ENCODE results near the gene DRGX.

The DRGX gene

GRCh38 chr10:49396666-49396999, 744 bp upstream of the DRGX start:
- Histone ChIP-seq H3K4me3 (ENCODE audit: insufficient read depth, low read depth, low read length) (no peak overlapping the region), H3K36me3 (ENCODE audit: control insufficient read depth, insufficient read depth, low read length) (no peaks in the 10 kb centered on the region), H3K9me3 (ENCODE audit: control insufficient read depth, low read length) (no peaks in the 10 kb centered on the region), H3K4me1 (ENCODE audit: control insufficient read depth, insufficient read depth, low read length) (peaks cover 32% of the 10 kb centered on the region), H3K27me3 (ENCODE audit: control insufficient read depth, insufficient read depth, low read length, poor library complexity, severe bottlenecking) (peaks cover 99% of the 10 kb centered on the region), H3K27ac (ENCODE audit: insufficient read depth, low read depth, low read length, poor library complexity, severe bottlenecking) (no peak overlapping the region)
- WGBS, 2 experiments: 30 to 31% methylated on average over 8 of the region's 8 CpGs

- H3K9me3 ChIP-seq (ENCODE audit: control insufficient read depth, low read length): no peaks in the 10 kb centered on the region
- no peaks in the 10 kb centered on the region for H3K36me3 ChIP-seq (ENCODE audit: control insufficient read depth, insufficient read depth, low read length)
- H3K27me3 ChIP-seq (ENCODE audit: control insufficient read depth, insufficient read depth, low read length, poor library complexity, severe bottlenecking): peaks cover 91% of the 10 kb centered on the region
- no peak overlapping the region for H3K27ac ChIP-seq (ENCODE audit: insufficient read depth, low read depth, low read length, poor library complexity, severe bottlenecking)
- peaks cover 32% of the 10 kb centered on the region for H3K4me1 ChIP-seq (ENCODE audit: control insufficient read depth, insufficient read depth, low read length)
- WGBS, 2 experiments: 1% methylated on average over 62 of the region's 62 CpGs
- H3K4me3 ChIP-seq (ENCODE audit: insufficient read depth, low read depth, low read length): peak overlapping the region; percentile 19
These were observed 752 bp downstream of the DRGX start for GRCh38 chr10:49394933-49395740.

- peaks cover 77% of the 10 kb centered on the region for H3K27me3 ChIP-seq (ENCODE audit: control insufficient read depth, insufficient read depth, low read length, poor library complexity, severe bottlenecking)
- no peak overlapping the region for H3K27ac ChIP-seq (ENCODE audit: insufficient read depth, low read depth, low read length, poor library complexity, severe bottlenecking)
- WGBS, 2 experiments: 40 to 49% methylated on average over 3 to 4 of the region's 4 CpGs
- H3K9me3 ChIP-seq (ENCODE audit: control insufficient read depth, low read length): no peaks in the 10 kb centered on the region
- H3K36me3 ChIP-seq (ENCODE audit: control insufficient read depth, insufficient read depth, low read length): no peaks in the 10 kb centered on the region
- H3K4me3 ChIP-seq (ENCODE audit: insufficient read depth, low read depth, low read length): no peak overlapping the region
- H3K4me1 ChIP-seq (ENCODE audit: control insufficient read depth, insufficient read depth, low read length): peaks cover 28% of the 10 kb centered on the region
These were observed 2.1 kb downstream of the DRGX start for GRCh38 chr10:49393757-49394156.

- Histone ChIP-seq H3K36me3 (ENCODE audit: control insufficient read depth, insufficient read depth, low read length) (no peaks in the 10 kb centered on the region), H3K4me3 (ENCODE audit: insufficient read depth, low read depth, low read length) (no peak overlapping the region), H3K27ac (ENCODE audit: insufficient read depth, low read depth, low read length, poor library complexity, severe bottlenecking) (no peak overlapping the region), H3K9me3 (ENCODE audit: control insufficient read depth, low read length) (no peaks in the 10 kb centered on the region), H3K4me1 (ENCODE audit: control insufficient read depth, insufficient read depth, low read length) (peaks cover 28% of the 10 kb centered on the region), H3K27me3 (ENCODE audit: control insufficient read depth, insufficient read depth, low read length, poor library complexity, severe bottlenecking) (peaks cover 72% of the 10 kb centered on the region)
- 89 to 100% methylated on average over 1 of the region's 1 CpG for WGBS, 2 experiments
These were observed 2.6 kb downstream of the DRGX start for GRCh38 chr10:49393301-49393700.

- peaks cover 34% of the 10 kb centered on the region for H3K27me3 ChIP-seq (ENCODE audit: control insufficient read depth, insufficient read depth, low read length, poor library complexity, severe bottlenecking)
- WGBS, 2 experiments: 92 to 93% methylated on average over 13 of the region's 15 CpGs
These were observed 6.4 kb downstream of the DRGX start for GRCh38 chr10:49389361-49389933.

GRCh38 chr10:49388161-49388560, 7.7 kb downstream of the DRGX start:
- Histone ChIP-seq H3K4me3 (ENCODE audit: insufficient read depth, low read depth, low read length) (no peak overlapping the region), H3K27ac (ENCODE audit: insufficient read depth, low read depth, low read length, poor library complexity, severe bottlenecking) (no peak overlapping the region), H3K9me3 (ENCODE audit: control insufficient read depth, low read length) (no peaks in the 10 kb centered on the region), H3K4me1 (ENCODE audit: control insufficient read depth, insufficient read depth, low read length) (no peaks in the 10 kb centered on the region), H3K36me3 (ENCODE audit: control insufficient read depth, insufficient read depth, low read length) (no peaks in the 10 kb centered on the region), H3K27me3 (ENCODE audit: control insufficient read depth, insufficient read depth, low read length, poor library complexity, severe bottlenecking) (peaks cover 21% of the 10 kb centered on the region)

More at GRCh38 chr10:49389361-49389933, 6.4 kb downstream of the DRGX start:
- Histone ChIP-seq H3K4me1 (ENCODE audit: control insufficient read depth, insufficient read depth, low read length) (peaks cover 2% of the 10 kb centered on the region), H3K9me3 (ENCODE audit: control insufficient read depth, low read length) (no peaks in the 10 kb centered on the region), H3K36me3 (ENCODE audit: control insufficient read depth, insufficient read depth, low read length) (no peaks in the 10 kb centered on the region), H3K27ac (ENCODE audit: insufficient read depth, low read depth, low read length, poor library complexity, severe bottlenecking) (no peak overlapping the region), H3K4me3 (ENCODE audit: insufficient read depth, low read depth, low read length) (no peak overlapping the region)

- Histone ChIP-seq H3K27me3 (ENCODE audit: control insufficient read depth, insufficient read depth, low read length, poor library complexity, severe bottlenecking) (peaks cover 10% of the 10 kb centered on the region), H3K36me3 (ENCODE audit: control insufficient read depth, insufficient read depth, low read length) (no peaks in the 10 kb centered on the region), H3K9me3 (ENCODE audit: control insufficient read depth, low read length) (no peaks in the 10 kb centered on the region), H3K4me1 (ENCODE audit: control insufficient read depth, insufficient read depth, low read length) (no peaks in the 10 kb centered on the region), H3K27ac (ENCODE audit: insufficient read depth, low read depth, low read length, poor library complexity, severe bottlenecking) (no peak overlapping the region), H3K4me3 (ENCODE audit: insufficient read depth, low read depth, low read length) (no peak overlapping the region)
- whole genome bisulfite sequencing, 2 experiments: 90 to 92% methylated on average over 8 of the region's 8 CpGs
These were observed 8.8 kb downstream of the DRGX start for GRCh38 chr10:49387071-49387470.

- no peak overlapping the region for H3K27ac ChIP-seq (ENCODE audit: insufficient read depth, low read depth, low read length, poor library complexity, severe bottlenecking)
- H3K27me3 ChIP-seq (ENCODE audit: control insufficient read depth, insufficient read depth, low read length, poor library complexity, severe bottlenecking): peaks cover 1% of the 10 kb centered on the region
- no peak overlapping the region for H3K4me3 ChIP-seq (ENCODE audit: insufficient read depth, low read depth, low read length)
- no peaks in the 10 kb centered on the region for H3K9me3 ChIP-seq (ENCODE audit: control insufficient read depth, low read length)
- WGBS, 2 experiments: 91 to 92% methylated on average over 22 of the region's 22 CpGs
- no peaks in the 10 kb centered on the region for H3K36me3 ChIP-seq (ENCODE audit: control insufficient read depth, insufficient read depth, low read length)
- no peaks in the 10 kb centered on the region for H3K4me1 ChIP-seq (ENCODE audit: control insufficient read depth, insufficient read depth, low read length)
These were observed 9.7 kb downstream of the DRGX start for GRCh38 chr10:49385939-49386922.

- Histone ChIP-seq H3K4me3 (ENCODE audit: insufficient read depth, low read depth, low read length) (no peak overlapping the region), H3K4me1 (ENCODE audit: control insufficient read depth, insufficient read depth, low read length) (no peaks in the 10 kb centered on the region), H3K27me3 (ENCODE audit: control insufficient read depth, insufficient read depth, low read length, poor library complexity, severe bottlenecking) (no peaks in the 10 kb centered on the region), H3K9me3 (ENCODE audit: control insufficient read depth, low read length) (no peaks in the 10 kb centered on the region), H3K36me3 (ENCODE audit: control insufficient read depth, insufficient read depth, low read length) (no peaks in the 10 kb centered on the region), H3K27ac (ENCODE audit: insufficient read depth, low read depth, low read length, poor library complexity, severe bottlenecking) (no peak overlapping the region)
- WGBS, 2 experiments: 83 to 86% methylated on average over 16 of the region's 16 CpGs
These were observed 11.5 kb downstream of the DRGX start for GRCh38 chr10:49384268-49384953.

Data from ectodermal cell (in vitro differentiated cells).